ENCODE data around the gene QDPR.
"Not testable (repeated sequence)": the region's sequence is repeated elsewhere in the genome, so short reads cannot be mapped to it uniquely, and the experiment has no call there.

The QDPR gene

DNA sequence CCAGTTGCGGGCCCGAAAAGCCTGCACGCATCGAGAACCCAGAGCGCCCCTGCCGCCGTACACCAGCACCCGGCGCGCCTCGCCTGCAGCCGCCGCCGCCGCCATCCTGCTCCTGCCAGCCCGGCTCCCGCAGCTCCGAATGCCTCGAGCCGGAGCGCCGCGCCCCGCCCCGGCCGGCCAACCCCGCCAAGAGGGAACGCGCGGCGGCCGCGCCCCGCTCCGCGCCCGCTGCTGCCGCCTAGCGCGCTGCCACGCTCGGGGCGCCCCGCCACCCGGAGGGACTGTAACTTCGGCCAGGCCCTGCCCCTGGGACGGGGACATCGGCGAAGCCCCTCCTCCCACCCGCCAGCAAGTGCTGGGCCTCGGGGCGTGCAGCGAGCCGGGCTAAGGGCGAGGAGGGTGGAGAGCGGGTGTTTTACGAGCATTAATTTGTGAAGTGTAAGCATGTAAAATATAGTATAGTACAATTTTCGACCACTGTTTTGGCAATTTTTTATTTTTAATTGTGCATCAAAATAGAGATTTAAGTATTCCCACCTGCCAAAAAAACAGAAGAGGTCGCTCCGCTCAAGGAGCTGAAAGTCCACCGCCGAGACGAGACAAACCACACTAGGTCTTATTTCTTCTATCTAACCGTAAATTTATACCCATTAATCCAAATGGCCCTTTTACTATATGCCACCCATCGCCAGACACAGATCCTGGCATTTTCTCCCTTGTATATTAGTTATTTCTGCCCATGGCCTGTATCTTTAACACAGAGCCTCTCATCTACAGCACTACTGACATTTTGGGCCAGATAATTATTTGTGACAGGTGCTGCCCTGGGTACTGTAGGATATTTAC is at the start of gene QDPR:
Gene QDPR, minus strand, starts transcription at position 141 of the 846 bp plus-strand sequence. Its CDS starts 36 bp downstream, at position 105.
- DNase-seq: peak; percentile 90

DNA sequence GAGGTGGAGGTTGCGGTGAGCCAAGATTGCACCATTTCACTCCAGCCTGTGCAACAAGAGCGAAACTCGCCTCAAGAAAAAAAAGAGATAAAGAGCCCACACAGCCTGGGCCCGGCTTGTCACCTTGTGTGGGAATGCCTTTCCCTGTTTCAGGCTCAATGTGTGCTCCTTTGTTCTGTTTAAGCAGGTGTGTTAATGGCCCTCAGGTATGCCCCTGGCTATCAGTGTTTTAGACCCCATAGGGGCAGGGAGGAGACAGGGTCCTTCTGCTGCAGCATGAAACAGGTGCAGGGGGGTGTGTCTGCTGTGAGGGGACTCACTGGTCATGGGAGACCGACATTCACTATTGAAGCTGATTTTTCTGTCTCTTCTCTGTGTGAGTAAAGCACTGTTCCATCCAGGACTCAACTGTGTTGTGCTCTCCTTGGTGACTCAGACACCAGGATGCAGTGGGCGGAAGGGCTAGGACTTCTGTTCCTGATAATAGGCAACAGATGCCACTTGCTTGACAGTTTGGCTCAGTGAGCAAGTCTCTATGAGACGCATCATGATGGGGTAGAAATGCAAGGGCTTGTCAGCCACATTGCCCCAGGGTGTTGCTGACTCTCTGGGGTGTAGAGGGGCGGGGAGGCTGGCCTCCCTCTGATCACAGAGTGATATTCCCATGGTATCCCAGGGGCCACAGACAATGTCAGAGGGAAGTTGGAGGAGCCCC is 49.5 kb upstream of the QDPR start:
- peak; percentile 76 for DNase-seq

DNA sequence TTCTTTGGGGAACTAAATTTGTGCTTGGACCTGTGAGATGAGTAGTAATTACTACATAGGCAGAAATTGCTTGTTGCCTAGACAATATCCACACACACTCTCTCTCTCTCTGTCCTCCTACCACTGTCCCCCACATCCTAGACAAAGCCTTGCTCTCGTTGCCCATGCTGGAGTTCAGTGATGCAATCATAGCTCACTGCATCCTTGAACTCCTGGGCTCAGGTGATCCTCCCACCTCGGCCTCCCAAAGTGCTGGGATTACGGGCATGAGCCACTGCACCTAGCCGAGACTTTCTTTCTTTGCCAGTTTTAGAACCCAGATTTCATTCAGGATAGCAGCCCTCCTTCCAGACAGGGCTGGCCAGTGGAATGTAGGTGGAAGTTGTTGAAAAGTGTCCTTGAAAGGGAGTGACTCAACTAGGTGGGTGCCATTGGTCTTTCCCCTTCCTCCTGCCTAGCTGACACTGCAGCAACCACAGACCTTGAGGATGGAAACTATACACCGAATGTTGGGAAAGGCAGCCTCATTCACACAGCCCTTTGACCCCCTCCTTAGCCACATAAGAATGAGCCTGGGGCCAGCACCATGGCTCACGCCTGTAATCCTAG is 48.3 kb upstream of the QDPR start:
- DNase-seq: no peak

DNA sequence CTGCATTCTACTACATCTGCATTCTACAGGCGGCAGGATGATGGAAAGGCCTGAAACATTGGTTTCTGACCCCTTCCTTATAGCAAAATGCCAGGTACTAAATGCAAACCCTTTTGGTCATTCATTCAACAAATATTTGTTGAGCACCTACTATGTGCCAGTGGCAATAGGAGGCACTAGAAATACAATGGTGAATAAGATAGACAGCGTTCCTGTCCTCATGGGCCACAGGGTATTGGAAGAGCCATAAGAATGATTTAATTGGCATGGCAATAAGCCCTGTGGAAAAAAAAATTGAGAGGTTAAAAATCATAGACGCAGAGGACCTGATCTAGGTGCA is 47.8 kb upstream of the QDPR start:
- DNase-seq: no peak

DNA sequence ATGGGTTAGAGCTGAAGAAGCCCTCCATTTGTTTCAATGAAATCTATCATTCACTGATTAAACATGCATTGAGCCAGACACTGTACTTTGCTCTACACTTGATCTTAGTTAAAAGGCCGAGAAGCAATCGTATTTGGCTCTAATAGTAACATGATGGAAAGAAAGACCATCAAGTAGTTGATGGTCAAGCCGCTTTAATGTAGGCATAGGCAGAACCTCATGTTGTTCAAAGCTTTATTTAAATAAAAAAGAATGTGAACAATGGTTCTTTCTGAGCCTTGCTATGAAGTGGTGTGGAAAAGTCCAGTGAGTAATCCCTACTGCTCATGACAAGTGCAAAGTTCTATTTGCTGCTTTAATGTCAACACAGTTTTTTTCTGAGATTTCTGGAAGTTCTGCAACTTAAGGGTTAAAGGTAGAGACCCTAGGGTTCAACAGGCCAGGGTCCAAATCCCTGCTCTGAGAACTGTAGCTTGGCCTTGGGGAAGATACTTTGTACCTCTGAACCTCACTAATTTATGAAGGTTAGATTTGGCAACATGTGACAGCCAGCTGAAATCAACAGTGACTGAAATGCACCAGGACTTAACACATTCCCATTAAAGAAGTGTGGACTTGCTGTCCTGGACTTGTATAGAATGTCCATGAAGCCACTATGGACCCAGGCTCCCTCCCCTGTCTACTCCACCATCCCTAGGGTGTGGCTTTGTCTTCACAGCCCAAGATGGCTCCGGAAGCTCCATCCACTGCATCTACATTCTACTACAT is 47.2 kb upstream of the QDPR start:
- DNase-seq: peak; percentile 16

DNA sequence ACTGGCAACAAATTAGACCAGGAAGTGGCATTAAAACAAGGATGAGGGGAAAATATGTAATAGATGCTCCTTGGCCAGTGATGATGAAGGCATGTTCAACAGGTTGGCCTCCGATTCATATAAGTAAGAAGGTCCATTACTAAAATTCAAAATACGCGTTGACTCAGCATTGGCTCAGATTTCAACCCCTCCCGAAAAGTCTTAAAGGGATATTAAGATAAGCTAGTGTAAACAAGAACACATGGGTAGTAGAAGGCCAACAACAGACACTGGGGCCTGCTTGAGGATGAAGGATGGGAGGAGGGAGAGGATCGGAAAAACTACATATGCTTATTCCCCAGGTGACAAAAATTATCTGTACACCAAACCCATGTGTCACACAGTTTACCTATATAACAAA is 46.0 kb upstream of the QDPR start:
- no peak for DNase-seq

DNA sequence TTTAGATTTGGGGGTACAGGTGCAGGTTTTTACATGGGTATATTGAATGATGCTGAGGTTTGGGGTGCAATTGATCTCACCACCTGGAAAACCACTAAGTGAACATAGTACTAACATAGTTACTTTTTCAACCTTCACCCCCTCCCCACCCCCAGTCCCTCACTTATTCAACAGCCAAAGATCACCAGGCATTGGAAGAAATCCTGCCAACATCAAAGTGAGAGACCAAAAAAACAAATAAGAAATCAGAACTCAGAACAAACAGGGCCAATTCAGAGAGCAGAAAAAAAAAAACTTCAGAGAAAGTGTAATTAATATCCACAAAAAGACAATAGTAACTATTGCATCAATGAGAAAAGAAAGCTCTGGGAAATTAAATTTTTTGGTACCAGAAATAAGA is 44.6 kb upstream of the QDPR start:
- DNase-seq: no peak

DNA sequence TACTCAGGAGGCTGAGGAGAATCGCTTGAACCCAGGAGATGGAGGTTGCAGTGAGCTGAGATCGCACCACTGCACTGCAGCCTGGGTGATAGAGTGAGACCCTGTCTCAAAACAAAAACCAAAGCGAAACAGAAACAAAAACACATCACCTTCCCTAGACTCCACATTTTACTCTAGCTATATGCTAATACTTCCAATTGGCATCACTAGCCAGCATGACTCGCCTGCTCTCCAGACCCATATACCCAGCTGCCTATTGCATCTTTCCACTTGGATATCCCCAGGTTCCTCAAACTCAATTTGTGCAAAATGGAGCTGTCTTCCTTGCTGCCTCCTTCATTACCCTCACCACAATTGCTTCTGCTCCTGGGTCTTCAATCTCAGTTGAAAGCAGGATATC is 42.7 kb upstream of the QDPR start:
- no peak for DNase-seq

DNA sequence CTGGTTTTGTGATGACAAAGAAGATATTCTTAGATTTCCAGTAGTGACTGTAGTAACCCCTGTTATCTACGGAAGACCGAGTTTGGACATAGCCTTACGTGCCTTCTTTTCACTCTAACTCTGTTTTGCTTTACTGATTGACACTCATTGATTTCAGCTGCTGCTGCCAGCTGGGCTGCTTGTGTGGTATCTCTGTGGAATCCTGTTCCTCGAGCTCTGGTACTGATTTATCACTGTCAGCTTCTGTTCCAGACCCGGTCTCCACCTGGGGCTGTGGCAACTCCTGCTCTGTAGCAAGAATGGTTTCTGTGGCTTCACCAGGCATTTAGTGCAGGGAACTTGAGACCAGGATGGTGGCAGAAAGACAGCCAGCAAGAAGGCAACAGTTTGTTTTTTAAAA is 40.5 kb upstream of the QDPR start:
- DNase-seq: no peak

DNA sequence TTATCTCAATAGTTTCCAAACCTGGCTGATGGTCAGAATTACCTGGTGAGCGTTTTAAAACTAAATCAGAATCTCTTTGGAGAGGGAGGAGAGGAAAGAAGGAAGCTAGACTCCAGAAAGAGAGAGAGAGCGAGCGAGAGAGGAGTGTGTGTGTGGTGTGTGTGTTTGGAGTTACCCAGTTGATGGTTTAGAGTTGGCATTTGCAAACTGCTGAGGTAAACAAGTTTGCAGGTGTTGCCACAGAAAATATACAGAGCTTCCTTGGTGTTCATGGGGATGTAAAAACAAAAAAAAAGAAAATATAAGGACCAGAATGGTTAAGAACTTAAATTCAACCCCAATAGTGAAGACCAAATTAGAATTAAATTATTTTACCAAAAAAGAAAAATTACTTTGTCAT is 38.7 kb upstream of the QDPR start:
- no peak for DNase-seq

DNA sequence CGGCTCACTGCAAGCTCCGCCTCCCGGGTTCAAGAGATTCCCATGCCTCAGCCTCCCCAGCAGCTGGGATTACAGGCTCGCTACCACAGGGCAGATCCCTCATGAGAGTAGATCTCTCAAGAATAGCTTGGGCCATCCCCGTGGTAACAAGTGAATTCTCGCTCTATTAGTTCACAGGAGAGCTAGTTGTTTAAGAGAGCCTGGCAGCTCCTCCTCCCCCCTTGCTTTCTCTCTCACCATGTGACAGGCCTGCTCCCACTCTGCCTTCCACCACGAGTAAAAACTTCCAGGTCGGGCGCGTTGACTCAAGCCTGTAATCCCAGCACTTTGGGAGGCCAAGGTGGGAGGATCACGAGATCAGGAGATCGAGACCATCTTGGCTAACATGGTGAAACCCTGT is 34.8 kb upstream of the QDPR start:
- DNase-seq: no peak

DNA sequence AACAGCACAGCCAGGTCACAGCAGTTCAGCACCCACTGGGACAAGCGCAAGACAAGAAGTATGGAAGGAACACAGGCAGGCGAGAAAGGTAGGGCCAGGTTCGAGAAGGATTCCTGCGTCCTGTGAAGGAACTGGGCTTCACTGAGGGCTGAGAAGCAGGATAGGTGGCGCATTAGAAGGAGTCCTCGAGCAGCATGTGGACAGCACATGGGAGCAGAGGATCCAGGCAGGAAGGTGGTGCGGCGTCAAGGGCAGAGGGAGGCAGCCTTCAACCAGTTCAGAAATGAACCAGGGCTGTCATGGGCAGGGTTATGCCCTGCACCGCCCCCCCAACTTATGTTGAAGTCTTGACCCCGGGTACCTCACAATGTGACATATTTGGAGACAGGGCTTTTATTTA is 34.3 kb upstream of the QDPR start:
- no peak for DNase-seq

DNA sequence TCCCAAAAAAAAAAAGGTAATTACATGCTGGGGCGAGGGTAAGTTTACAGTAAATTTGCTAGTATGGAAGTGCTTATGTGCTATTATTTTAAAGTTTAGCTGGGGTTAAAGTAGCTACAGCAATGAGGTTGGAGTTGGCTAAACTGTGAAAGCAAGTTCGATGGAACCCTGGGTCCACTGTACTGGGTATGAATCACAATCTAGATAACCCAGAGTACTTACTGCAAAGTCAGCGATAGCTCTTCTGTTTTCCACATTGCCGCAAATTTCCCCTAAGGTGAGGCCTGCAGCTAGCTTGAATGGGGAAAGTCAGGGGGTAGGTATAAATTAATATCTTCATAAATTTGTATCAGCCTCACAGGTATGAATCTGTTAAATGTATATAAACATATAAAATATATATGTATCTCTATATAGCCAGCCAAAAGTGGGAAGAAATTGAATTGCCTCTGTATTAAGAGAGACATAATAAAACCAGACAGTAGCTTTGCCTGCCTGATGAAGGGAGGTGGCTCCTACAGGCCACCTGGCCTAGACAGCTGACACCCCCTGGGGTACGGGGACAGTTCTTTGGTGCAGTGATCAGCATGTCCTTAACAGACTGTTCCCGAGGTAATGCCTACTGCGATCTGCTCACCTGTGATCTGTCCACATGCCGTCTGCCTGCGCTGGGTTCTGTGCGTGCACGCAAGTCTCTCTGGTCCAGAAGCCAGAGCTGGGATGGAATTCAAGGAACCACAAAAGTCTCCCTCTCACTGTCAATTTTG is 33.7 kb upstream of the QDPR start:
- peak; percentile 62 for DNase-seq

DNA sequence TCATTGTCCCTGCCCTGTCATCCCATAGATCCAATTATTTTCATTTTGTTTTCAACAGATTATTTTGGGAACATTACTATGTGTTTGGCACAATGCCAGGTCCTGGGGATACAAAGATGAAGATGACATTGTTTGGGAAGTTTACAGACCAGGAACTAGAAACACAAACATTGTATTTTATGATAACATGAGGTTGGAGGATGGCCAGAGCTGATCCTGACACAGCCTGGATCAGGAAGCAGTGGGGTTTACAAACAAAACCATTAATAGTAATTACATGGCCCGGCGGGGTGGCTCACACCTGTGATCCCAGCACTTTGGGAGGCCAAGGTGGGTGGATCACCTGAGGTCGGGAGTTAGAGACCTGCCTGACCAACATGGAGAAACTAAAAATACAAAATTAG is 32.9 kb upstream of the QDPR start:
- DNase-seq: peak; percentile 97

DNA sequence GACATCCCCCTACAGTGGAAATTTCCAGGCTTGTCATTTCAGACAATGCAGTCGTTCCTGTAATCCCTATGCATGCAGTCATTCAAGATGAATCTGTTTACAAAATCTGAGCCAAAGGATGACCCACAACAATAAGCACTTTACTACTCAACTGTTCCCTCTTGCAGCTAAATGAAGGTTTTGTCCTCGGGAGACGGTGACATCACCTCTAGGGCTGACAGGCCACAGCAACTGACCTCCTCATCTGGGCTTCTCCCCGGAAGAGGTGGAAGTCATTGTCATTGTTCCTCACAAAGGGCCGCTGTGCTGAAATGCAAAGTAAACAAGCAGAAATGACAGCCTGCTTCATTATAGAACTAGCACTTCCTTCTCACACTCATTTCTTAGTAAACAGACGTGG is 32.3 kb upstream of the QDPR start:
- peak; percentile 93 for DNase-seq

DNA sequence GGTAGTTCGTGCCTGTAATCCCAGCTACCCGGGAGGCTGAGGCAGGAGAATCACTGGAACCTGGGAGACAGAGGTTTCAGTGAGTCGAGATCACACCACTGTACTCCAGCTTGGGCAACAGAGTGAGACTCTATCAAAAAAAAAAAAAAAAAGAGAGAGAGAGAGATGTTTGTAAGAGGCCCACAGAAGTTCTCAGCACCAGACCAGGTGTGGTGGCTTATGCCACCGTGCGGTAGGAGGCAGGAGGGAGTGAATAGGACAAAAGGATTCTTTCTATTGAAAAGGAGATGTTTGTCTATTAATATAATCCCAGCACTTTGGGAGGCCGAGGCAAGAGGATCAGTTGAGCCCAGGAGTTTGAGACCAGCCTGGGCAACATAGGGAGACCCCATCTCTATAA is 25.2 kb upstream of the QDPR start:
- not testable (repeated sequence) for DNase-seq

DNA sequence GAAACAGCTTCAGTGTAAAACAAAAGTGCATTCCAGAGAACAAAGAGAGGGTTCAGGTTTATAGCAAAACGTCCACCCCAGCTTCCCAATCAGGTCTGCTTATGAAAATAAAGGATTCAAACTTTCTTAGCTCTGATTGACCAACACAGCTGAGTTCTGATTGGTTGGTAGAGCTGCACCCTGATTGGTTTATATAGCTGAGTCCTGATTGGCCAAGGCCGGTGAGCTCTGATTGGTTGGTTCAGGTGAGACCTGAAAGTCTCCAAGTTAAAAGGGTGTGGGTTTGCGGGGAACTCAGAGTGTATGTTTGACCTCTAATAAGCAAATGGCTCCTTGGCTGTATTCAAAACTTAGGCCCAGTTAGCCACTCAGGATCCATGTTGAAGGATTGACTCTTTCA is 24.0 kb upstream of the QDPR start:
- no peak for DNase-seq

DNA sequence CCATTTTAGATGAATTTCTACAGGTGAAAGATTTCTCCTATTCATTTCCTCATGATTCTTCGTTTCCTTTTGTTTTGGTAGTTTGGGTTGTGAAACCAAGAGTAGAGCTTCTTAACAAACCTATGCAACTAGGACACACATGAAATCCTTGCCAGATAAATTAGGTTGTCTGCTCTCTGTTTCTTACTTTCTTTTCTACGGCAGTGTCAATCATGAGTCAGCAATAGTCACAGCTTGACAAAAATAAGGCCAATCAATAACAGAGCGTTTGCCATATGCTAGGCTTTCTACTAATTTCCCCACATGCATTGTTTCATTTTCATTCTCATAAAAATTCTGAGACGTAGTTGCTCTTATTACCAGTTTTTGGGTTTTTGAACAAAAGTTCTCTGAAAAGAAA is 23.4 kb upstream of the QDPR start:
- no peak for DNase-seq

DNA sequence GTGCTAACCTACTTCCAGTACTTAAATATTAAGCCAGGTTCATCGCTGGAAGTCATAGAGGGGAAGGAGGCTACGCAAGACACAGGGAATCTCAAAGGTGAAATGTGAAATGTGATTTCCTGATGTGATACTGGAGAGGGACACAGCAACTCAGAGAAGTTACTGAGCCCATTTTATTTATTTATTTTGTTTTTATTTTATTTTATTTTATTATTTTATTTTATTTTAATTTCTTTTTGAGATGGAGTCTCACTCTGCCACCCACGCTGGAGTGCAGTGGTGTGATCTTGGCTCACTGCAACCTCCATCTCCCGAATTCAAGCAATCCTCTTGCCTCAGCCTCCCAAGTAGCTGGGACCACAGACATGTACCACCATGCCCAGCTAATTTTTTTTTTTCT is 22.8 kb upstream of the QDPR start:
- DNase-seq: no peak

DNA sequence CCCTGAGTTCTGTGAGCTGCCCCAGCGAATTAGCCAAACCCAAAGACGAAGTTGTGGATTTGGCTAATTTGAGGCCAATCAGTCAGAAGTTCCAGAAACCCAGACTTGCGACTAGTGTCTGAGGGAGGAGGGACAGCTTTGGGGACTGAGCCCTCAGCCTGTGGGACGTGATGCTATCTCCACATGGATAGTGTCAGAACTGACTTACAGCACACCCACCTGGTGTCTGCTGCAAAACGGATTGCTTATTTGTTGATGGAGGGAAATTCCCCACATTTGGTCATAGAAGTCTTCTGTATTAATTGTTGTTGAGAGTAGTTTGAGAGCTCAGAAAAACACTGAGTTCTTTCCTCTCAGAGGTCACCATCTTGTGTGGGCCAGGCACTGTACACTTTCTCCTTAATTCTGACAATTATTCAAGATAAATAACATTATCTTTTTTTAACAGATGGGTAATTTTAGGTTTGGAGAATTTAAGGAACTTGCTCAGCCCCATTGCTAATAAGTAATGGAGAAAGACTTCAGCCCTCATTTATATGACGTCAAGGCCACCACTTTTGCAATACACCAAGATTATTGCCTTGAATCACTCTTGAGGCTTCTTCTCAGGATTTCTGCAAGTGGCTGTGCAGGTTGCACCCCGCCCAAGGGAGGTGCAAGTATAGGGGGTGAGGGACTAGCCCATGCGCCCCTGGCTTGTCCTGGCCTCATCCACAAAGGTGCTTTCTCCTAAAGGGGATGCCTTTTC is 19.8 kb upstream of the QDPR start:
- DNase-seq: no peak

DNA sequence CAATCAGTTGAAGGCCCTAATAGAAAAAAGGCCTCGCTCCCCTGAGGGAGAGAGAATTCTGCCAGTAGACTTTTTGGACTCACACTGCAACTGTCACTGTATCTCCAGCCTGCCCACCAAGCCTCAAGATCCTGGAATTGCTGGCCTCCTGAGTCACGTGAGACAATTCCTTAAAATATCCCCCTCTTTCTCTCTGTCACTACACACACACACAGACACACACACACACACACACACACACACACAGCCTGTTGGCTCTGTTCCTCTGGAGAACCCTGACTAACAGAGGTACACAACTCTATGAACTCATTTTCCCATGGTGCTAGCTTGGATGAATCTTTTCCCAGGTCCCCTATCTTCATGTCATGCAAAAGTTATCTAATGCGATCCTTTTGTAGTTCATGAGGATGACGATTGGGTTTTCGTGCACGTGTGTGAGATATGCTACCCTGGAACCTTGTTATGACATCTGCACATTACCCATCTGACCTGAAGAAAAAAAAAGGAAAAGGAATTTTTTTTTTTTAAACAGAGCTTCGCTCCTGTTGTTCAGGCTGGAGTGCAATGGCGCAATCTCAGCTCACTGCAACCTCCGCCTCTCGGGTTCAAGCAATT is 16.8 kb upstream of the QDPR start:
- DNase-seq: no peak
